Measurements from ENCODE around the gene ANAPC10. TPM values are rescaled to one million over a fixed set of nuclear protein-coding genes. Genes with fewer than 3 reads are reported as not detected.
"Not testable (repeated sequence)": the region's sequence is repeated elsewhere in the genome, so short reads cannot be mapped to it uniquely, and the experiment has no call there.

The ANAPC10 gene
- total RNA-seq, 1 experiment from 2014 or later: 43.4 TPM

DNA sequence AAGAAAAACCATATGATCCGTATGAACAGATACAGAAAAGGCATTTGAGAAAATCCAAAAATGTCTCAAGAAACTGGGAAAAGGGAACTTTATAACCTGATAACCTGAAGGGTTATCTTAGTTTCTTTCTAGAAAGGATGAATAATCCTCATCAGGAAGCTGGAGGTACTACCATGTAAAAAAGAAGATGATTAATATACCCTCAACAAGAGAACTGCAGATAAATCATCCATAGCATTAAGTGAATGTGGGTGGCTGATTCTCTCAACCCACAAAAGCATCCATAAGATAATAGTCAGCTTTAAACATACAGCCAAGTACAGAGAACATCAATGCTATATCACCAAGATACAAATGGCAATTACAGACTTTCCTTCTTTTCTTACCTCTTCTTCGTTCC is 26.4 kb downstream of the ANAPC10 start:
- no peak for DNase-seq (ENCODE audit: low read depth)

DNA sequence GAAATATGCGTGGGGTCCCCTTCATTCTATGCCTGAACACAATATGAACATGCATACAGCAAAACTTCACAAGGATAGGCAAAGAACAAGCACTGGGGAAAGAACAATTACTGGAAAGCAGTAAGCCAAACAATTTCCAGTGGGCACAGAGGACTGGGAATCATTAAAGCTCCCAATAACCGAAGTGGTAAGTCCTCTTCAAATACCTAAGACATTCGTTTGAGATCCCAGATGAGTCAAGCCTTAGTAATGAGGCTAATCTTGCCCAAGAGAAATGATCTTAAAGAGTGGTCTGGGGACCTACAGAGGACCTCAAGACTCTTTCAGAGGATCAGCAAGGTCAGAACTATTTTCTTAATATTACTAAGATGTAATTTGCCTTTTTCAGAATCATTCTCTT is 28.6 kb downstream of the ANAPC10 start:
- DNase-seq (ENCODE audit: low read depth): peak; percentile 14

DNA sequence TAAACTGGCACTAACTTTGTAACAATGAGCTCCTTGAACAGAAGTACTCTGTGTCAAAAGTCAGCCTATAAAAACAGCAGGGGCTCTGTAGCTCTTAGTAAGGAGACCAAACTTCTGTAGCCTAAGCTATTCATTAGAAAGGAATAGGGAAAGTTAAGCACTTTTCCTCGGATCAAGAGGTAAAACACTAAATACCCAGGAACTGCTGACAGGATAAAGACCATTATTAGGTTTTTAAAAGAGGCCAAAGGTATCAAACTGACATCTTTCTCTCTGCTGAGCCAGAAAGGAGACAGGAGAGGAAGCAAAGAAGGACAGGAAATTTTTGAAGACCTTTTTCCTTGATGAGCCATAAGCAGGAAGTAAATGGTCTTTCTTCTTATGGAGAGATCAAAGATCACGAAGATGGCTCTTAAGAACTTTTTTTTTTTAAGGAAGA is 31.9 kb downstream of the ANAPC10 start:
- no peak for DNase-seq (ENCODE audit: low read depth)

DNA sequence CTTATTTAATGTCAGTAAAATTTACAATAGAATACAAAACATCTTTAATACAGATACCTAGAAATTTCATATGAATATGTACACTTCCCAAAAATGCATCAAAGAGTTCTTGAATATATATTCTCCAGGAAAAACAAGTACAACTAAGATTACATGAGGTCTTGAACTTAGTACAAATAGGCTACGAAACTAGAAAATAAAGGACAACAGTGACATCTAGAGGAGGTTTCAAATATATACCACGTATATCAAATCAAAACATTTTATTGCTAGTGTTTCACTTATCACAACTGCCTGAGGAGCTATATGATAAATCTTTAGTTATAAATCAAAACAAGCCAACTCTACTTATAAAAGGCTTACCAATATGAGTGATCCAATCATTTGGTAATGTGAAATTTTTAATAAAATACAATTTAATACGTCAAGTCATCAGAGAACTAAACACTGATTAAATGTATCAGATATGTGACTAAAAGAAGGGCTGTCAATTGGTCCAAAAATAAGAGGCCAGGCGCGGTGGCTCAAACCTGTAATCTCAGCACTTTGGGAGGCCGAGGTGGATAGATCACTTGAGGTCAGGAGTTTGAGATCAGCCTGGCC is 36.6 kb downstream of the ANAPC10 start:
- peak; percentile 46 for DNase-seq (ENCODE audit: low read depth)

DNA sequence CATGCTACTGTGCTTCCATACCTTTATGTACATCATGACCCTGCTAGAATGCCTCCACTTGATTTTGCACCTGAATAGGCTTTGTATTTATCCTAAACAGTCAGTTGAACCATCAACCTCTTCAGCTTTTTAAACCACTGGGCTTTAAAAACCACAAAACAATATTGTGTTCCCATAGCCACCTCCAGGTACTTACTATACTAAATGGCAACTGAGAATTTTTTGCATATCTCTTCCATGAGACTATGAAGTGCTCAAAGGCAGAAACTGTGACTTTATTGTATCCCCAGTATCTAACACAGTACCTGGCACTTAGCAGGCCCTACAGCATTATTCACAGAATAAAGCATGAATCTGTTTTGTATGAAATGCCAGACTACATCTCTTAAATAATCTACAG is 39.7 kb downstream of the ANAPC10 start:
- no peak for DNase-seq (ENCODE audit: low read depth)

DNA sequence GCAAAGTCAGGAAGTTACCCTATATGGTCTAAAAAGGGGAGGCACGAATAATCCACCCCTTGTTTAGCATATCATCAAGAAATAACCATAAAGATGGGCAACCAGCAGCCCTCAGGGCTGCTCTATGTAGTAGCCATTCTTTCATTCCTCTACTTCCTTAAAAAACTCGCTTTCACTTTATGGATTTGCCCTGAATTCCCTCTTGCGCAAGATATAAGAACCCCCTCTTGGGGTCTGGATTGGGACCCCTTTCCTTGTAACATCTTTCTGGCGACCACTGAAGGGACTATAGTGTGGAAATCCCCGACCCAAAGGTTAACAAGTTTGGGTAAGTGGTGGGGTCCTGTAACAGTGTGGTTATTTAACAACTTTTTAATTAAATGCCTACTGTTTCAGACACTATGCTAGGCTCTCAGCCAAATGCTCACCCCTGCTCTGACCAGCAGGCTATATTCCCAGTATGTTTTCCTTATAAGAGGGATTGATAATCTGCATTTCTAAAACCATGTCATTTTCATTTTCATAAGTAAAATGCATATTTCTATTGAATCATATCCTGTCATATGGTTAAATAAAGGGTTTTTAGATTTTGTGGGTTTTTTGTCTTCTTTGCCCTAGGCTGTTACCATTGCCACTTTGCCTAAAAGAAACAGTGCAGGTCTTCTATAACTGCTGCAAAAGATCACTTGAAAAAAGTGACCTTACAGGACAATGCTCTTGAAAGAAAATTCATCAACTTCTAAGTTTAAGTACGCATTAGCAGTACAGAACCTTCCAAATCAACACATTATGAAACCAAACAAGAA is 41.5 kb downstream of the ANAPC10 start:
- no peak for DNase-seq (ENCODE audit: low read depth)

DNA sequence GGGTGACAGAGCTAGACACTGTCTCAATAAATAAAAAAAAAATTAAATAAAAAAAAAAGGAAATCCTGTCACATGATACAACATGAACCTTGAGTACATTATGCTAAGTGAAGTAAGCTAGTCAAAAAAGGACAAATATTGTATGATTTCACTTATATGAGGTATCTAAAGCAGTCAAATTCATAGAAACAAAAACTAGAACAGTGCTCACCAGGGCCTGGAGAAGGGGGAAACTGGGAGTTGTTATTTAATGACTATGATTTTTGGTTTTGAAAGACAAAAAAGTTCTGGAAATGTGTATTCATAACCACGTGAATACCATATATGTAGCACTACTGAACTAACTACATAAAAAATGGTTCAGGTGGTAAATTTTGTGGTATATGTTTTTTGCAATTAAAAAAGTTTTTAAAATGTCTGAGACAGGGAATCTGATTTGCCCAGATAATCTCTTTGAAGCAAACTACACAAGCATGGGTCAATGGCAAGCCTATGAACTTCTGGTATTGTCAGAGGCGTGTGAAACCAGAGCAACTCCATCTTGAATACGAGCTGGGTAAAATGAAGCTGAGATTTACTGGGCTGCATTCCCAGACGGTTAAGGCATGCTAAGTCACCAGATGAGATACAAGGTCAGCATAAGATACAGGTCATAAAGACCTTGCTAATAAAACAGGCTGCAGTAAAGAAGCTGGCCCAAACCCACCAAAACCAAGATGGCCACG is 42.3 kb downstream of the ANAPC10 start:
- no peak for DNase-seq (ENCODE audit: low read depth)

DNA sequence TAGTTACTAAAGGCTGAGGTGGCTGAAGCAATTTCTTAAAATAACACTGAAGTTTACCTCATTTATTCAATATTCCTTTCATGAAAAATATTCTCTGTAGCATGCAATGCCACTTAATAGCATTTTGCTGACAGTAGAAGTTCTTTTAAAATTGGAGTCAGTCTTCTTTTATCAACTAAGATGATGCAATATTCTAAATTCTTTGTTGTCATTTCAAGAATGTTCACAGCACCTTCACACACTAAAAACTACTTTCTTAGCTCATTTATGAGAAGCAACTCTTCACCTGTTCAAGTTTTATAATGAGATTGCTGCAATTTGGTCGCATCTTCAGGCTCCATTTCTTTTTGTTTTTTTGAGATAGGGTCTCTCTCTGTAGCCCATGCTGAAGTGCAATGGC is 48.8 kb downstream of the ANAPC10 start:
- no peak for DNase-seq (ENCODE audit: low read depth)

DNA sequence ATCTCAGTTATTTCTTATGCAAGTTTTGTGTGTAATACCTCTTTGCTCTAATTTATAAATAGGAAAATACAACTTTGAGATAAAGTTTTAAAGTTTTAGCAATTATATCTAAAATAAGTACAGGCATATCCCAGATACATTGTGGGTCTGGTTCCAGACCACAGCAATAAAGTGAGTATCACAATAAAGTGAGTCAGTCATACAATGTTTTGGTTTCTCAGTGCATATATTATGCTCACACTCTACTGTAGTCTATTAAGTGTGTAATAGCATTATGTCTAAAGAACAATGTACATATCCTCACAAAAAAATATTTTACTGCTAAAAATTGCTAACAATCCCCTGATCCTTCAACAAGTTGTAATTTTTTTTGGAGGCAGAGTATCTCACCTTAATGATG is 49.2 kb downstream of the ANAPC10 start:
- no peak for DNase-seq (ENCODE audit: low read depth)

DNA sequence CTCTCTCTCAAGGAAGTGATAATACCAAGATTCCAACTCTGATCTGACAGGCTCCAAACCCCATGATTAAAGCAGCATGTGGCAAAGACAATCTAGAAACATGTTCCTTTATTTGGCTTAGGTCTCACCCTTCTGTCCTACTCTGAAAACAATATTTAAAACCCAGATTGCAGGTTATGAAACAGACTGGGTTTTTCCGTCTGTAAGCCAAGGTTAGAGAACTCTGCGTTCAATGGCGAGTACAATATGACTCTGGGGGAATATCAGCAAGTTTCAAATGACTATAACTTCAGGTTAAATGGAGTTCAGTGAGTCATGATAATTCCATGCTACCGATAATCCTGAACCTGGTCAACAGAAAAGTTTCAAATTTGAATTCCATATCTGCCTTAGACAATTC is 50.8 kb downstream of the ANAPC10 start:
- DNase-seq (ENCODE audit: low read depth): no peak

DNA sequence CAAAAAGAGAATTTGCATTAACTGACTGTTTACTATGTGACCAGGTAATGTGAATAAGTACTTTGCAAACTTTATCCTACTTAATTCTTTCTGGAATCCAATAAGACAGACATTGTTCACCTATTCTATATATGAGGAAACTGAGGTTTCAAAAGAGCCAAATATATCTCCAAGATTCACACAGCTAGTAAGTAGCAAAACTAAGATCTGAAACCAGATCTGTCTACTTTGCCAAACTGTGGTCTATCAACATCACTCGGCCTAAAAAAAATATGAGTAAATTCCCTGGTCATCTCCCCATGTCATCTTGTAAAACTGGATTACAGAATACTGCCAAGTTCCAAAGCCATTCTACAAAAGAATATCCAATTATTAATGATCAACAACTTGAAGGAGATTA is 52.8 kb downstream of the ANAPC10 start:
- DNase-seq (ENCODE audit: low read depth): no peak

DNA sequence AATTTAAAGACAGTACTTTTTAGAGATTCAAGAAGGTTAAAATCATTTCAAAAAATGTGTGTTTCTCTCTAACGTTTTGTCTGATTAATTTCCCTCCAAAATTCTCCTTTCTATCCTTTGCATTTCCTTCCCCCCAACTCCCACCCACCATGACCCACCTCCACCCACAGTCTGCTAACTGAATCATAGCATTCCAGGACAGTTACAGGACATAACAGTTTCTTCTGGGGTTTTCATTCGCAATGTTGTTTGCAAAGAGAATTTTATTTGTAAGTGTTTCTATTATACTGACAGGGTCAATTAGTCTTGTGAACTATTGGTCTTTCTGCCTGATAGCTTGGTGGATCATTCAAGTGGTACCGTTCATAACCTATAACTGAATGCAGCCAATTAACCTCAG is 53.7 kb downstream of the ANAPC10 start:
- no peak for DNase-seq (ENCODE audit: low read depth)

DNA sequence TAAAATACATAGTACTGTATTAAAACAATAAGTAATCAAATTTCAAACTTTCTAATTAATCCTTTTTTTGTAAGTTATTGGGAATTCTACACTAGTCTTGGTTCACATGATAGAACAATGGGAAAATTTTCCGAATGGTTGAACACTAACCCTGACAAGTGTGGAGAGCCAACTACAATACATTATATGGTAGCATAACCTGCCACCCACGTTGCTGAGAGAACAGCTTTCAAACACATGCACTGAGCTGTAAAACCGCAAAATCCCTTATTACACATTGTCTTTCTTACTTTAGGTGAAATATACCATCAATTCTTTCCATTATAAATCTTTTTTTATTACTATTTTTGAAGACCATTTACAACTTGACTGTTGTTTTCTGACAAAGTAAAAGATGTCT is 54.7 kb downstream of the ANAPC10 start:
- no peak for DNase-seq (ENCODE audit: low read depth)

DNA sequence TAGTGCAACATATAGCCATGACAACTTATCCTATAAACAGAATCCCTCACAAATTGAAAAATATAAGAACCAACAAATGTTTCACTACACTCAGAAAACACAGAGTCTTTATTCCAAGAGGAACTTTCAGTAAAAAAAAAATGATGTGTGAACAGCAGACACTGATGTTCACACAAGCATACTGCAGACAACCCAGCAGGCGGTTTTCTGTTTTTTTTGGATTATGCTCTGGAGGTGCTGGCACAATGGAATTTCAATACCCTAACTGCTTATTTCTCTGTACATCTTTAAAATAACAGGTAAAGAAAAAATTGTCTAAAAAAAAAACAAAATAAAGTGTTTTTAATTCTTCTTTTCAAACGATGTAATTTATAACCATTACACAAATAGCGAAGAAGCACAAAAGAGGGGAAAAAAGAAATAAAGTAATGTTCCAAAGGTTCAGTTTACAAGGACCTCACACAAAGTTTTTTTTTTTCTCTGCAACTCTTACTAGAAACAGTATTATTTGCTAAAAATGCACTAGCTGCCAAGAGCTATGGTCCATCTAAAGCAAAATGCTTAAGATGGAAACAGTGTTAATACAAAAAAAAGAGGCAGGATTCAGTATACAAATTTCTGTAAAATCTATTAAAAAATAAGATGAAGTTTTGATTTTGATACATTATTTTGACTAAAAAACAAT is 55.3 kb downstream of the ANAPC10 start:
- DNase-seq (ENCODE audit: low read depth): no peak

DNA sequence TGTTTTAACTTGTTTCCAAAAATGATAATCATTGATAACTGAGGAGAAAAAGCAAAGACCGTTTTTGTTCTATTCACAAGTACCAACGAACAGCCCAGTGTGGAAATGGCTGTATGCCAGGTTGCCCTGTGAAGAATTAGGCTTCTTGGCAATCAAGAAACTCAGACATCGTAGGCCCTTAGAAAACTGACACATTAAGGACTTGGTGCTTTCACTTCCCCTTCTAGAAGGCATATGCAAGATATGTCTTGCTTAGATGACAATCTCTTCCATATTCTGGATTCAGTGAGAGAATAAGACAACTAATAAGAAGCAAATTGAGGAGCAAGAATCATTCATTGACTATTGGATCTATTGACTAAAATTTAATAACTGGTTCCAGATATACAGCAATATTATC is 56.6 kb downstream of the ANAPC10 start:
- DNase-seq (ENCODE audit: low read depth): no peak

DNA sequence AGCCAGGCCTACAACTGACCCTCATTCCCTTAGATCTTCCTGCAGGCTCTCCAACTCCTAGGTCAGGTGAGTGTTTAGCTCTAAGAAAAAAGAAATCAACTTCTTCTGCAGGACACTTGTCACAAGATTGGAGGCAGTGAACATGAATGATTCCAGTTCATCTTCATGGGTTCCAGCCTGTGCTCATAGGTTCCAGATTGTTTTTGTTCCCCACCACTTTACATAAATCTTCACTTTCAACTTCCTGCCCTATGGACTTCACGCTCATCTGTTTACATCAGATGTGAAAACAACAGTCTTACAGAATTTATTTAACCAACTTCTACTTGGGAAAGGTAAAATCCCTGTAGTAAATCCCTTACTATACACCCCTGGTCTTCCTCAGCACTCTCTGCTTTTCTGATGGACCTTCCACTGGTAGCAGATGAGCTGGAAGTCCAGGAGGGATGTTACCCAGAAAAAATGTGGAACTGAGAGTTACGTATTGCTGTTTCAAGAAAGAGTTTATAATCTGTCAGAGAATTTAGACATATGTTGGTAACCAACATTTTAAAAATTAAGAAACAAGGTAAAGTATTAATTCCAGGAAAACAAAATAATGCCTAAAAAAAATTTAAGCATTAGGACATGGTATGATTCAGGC is 62.4 kb downstream of the ANAPC10 start:
- DNase-seq (ENCODE audit: low read depth): no peak

DNA sequence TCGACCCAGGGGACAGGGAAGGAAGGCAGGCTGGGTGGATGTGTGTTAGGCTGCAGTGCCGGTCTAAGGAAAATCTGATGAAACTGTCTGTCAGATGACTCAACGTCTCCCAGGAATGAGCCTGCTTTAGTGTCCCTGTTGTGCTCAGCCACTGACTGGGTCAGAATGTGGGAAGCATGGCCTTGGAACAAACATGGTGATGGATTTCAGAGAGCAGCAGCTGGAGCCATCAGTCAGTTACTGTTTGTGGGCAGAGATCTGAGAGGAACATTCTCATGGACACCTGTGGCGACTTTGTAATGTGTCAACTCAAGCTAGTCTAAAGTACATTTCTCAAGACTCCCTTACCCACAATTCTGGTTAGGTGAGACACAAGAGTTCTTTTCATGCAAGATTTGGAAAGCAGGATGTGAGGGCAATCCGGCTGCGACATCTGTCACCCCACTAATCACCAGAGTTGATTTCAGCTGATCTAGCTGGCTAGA is 63.2 kb downstream of the ANAPC10 start:
- peak; percentile 29 for DNase-seq (ENCODE audit: low read depth)

DNA sequence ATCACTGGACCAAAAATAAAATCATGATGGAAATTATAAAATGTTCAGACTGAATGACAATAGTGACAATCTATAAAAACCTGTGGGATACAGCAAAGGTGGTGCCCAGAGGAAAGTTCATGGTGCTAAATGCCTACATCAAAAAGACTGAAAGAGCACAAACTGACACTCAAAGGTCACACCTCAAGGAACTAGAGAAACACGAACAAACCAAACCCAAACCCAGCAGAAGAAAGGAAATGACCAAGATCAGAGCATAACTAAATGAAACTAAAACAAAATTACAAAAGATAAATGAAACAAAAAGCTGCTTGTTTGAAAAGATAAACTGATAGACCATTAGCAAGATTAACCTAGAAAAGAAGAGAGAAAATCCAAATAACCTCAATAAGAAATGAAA is 78.7 kb downstream of the ANAPC10 start:
- no peak for DNase-seq (ENCODE audit: low read depth)

DNA sequence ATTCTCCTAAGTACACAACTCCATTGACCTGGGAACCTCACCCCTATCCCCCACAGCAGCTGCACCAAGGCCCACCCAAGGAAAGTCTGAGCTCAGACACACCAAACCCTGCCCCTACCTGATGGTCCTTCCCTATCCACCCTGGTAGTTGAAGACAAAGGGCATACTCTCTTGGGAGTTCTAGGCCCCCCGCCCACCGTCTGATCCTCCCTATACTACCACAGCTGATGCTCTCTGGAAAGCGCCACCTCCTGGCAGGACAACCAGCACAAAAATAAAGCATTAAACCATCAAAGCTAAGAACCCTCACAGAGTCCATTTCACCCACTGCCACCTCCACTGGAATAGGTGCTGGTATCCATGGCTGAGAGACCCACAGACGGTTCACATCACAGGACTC is 83.6 kb downstream of the ANAPC10 start:
- DNase-seq (ENCODE audit: low read depth): no peak

DNA sequence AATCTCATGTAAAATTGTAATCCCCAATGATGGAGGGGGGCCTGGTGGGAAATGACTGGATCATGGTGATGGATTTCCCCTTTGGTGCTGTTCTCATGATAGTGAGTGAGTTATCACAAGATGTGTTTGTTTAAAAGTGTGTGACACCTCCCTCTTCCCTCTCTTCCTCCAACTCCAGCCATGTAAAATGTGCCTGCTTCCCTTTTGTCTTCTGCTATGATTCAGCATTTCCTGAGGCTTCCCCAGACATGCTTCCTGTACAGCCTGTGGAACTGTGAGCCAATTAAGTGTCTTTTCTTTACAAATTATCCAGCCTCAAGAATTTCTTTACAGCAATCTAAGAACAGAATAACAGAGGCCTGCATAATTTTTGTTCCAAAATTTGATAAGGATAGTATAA is 85.2 kb downstream of the ANAPC10 start:
- peak; percentile 53 for DNase-seq (ENCODE audit: low read depth)

DNA sequence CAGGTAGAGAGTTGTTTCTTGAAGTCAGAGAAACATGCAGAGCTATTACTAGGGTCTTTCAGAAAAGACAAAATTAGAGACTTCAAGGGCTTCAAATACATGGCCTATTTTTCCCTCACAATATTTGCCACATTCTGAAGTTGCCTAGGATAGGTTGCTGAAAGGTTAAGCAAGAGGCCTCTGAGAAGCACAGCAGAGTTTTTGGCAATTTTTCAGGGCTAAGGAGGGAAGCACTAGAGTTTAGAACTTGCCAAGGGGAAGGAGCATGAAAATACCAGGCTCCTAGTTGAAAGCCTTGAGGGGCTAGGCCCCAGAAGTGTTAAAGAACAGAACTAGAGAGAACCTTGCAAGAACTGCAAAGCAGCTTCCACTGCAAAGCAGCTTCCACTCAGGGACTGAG is 86.4 kb downstream of the ANAPC10 start:
- no peak for DNase-seq (ENCODE audit: low read depth)

DNA sequence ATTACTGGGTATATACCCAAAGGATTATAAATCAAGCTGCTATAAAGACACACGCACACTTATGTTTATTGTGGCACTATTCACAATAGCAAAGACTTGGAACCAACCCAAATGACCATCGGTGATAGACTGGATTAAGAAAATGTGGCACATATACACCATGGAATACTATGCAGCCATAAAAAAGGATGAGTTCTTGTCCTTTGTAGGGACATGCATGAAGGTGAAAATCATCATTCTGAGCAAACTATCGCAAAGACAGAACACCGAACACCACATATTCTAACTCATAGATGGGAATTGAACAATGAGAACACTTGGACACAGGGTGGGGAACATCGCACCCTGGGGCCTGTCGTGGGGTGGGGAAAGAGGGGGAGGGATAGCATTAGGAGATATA is 87.7 kb downstream of the ANAPC10 start:
- DNase-seq (ENCODE audit: low read depth): not testable (repeated sequence)
